ENCODE results near the gene C1QTNF6.

DNA sequence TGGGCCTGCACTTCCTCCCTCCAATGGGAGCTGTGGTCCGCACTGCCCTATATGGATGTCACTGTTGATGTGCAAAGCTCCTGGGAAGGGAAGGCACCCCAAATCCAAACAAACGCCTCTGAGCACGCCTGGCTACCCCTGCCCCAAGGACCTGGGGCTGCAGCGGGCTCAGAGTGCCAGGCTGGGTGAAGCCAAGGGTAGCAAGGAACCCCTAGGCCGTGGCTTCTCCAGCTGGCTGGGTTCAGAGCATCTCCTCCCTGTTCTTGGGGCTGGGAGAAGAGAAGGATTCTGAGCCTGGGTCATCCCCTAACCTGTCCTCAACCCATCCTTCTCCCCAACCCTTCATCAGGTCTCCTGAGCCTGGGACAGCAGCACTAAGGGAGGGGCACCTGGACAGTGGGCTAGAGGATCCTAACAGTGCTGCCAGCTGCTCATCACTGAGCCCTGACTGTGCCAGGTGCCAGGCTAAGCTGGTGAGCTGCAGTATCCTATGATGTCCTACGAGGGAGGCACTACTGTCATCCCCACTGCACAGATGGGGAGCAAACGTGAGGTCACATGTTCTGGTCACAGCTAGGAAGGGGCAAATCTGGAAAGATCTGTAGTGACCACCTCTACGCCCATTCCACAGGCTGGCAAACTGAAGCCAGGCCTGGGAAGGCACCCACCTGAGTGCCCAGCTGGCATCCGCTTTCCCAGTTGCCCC is 21.2 kb upstream of the C1QTNF6 start:
- TF ChIP-seq TAF1 (IDR thresholded peaks at IDR 0.05; ENCODE audit: low read depth, low read length) (no peak), POLR2AphosphoS5 (IDR thresholded peaks at IDR 0.05; ENCODE audit: low read depth, low read length) (no peak), POLR2A (IDR thresholded peaks at IDR 0.05; ENCODE audit: low read depth, low read length) (no peak), SPI1 (IDR thresholded peaks at IDR 0.05; ENCODE audit: low read depth, low read length) (no peak), PAX5 (IDR thresholded peaks at IDR 0.05; ENCODE audit: insufficient read depth, low read length, severe bottlenecking) (no peak), POU2F2 (IDR thresholded peaks at IDR 0.05; ENCODE audit: low read depth, low read length) (no peak)
